Stimulated activated effector memory CD8-positive, alpha-beta T cell treated with anti-CD3 and anti-CD28 coated beads, Interleukin-12 subunit alpha, Interleukin-12 subunit beta, amount 100 ng/mL, for 72 hours (primary cell): Measurements from ENCODE around the gene MT1G.

Experiments
- ATAC-seq: fragments of 150-1000 bp; cut with Tn5 transposase; 2 replicates; pipeline ENCODE4 v1.10.0; 2021
- DNase-seq, 2 donors: peaks; one replicate each; pipeline ENCODE4 v3.0.0; 2021 to 2022; ENCODE audit warnings: low spot score in 2 of 2
- H3K27ac Mint-ChIP-seq: one replicate; pipeline ENCODE4 v1.8.0; 2022; ENCODE audit warnings: mild to moderate bottlenecking, mixed read lengths
- H3K36me3 Mint-ChIP-seq: one replicate; pipeline ENCODE4 v1.8.0; 2022; ENCODE audit warnings: mild to moderate bottlenecking, mixed read lengths
- H3K4me1 Mint-ChIP-seq: one replicate; pipeline ENCODE4 v1.8.0; 2022; ENCODE audit warnings: mixed read lengths
- H3K4me3 Mint-ChIP-seq: one replicate; pipeline ENCODE4 v1.8.0; 2022; ENCODE audit warnings: mild to moderate bottlenecking, mixed read lengths
- H3K9me3 Mint-ChIP-seq: one replicate; pipeline ENCODE4 v1.8.0; 2022; ENCODE audit warnings: mixed read lengths

MT1G gene

GRCh38 chr16:56637814-56638750 lies 29.8 kb downstream of the MT1G start, which contains the start of gene MT1A:
TSS of gene MT1A (plus strand) at chr16:56638666. CDS start at chr16:56638739, 73 bp downstream.
- peak within 1 kb of the TSS; percentile 57 for H3K4me3 Mint-ChIP-seq
- DNase-seq (no peak), ATAC-seq (peak; percentile 49)
- no peaks in the 10 kb centered on the region for H3K36me3 Mint-ChIP-seq
- H3K9me3 Mint-ChIP-seq, result no peaks in the 10 kb centered on the region
- no peak within 1 kb of the TSS for H3K27ac Mint-ChIP-seq
- peaks cover 30% of the 10 kb centered on the region for H3K4me1 Mint-ChIP-seq

DNA sequence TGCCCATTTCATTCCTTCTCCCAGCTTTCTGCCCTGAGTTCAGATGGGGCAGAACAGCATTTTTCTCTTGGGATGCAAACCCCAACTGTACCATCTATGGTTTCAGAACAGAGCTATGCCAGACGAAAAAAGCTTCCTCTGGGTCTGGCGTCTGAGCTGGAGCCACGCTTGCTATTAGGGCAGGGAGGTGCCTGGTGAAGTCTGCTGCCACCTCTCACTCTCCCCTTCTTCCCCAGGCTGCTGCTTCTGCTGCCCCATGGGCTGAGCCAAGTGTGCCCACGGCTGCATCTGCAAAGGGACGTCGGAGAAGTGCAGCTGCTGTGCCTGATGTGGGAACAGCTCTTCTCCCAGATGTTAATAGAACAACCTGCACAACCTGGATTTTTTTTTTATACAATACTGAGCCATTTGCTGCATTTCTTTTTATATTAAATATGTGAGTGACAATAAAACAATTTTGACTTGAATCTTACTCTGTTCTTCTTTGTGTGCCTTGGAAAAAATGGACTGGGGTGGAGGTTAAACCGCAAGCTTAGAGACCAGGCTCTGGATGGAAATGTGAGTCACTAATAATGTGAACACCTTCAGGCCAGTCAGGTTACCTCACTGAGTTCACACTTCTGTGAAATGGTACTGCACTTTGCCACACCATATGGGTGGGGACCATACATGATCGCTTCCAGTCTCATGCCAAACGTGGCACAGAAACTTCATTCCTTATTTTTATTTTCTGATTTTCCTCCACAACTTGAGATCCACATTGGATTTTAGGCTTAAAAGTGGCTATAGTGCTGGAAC lies 31.1 kb downstream of the MT1G start:
- Mint-ChIP-seq H3K9me3 (no peaks in the 10 kb centered on the region), H3K27ac (no peak overlapping the region), H3K4me3 (no peak overlapping the region), H3K4me1 (peaks cover 27% of the 10 kb centered on the region), H3K36me3 (no peaks in the 10 kb centered on the region)
- no peak for ATAC-seq
- no peak for DNase-seq

DNA sequence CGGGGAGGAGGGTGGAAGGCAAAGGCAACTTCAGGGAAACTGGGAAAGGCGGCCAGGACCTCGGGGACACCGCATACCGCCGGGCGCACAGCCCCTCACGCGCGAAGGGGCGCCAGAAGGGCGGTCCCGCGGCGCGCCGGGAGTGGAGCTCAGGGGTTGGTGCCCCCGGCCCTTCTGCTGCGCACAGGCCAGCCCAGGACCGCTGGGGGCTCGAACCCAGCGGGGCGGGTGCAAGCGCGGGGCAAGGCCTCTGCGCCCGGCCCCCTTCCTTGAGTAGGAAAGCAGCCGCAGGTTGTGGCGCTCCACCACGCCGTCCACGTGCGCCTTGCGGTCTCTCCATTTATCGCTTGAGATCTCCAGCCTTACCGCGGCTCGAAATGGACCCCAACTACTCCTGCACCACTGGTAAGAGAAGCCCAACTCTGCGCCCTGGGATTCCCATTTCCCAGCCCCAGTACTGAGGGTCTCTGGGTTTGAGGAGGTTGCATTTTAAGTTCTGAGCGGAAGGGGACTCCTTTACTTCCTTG lies 32.4 kb downstream of the MT1G start:
- Mint-ChIP-seq H3K36me3 (no peaks in the 10 kb centered on the region), H3K4me1 (peaks cover 30% of the 10 kb centered on the region), H3K9me3 (no peaks in the 10 kb centered on the region), H3K27ac (no peak overlapping the region), H3K4me3 (peak overlapping the region; percentile 68)
- no peak for DNase-seq
- no peak for ATAC-seq

DNA sequence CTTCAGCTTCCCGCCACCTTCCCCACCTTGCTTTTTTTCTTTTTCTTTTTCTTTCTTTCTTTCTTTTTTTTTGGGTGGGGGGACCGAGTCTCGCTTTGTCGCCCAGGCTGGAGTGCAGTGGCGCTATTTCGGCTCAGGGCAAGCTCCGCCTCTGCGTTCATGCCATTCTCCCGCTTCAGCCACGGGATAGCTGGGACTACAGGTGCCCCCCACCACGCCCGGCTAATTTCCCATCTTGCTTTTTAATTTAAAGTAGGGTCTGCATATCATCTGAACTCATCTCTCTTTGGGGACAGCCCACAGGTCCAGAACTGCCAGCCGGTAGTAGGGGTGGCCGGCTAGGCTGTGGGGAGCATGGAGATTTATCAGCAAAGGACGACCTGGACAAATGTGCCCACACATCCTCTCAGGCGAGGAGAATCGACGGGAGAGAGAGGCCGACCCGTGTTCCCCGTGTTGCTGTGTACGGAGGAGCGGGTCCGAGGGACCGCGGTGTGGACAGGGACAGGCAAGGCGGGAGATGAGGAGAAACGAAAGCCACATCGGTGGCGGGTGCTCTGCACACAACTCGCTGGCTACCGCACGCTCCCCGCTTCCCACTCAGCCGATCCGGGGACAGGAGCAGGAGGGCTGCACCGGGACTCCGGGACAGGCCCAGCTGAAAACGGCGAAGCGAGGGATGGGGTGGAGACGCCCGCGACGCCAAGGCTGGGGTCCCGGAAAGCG lies 33.0 kb downstream of the MT1G start:
- H3K36me3 Mint-ChIP-seq, result no peaks in the 10 kb centered on the region
- peak overlapping the region; percentile 68 for H3K4me3 Mint-ChIP-seq
- no peak for ATAC-seq
- H3K9me3 Mint-ChIP-seq, result no peaks in the 10 kb centered on the region
- H3K27ac Mint-ChIP-seq, result no peak overlapping the region
- no peak for DNase-seq
- H3K4me1 Mint-ChIP-seq, result peaks cover 30% of the 10 kb centered on the region

GRCh38 chr16:56633535-56633934 lies 34.3 kb downstream of the MT1G start:
- Mint-ChIP-seq H3K9me3 (no peaks in the 10 kb centered on the region), H3K4me3 (no peak overlapping the region), H3K36me3 (no peaks in the 10 kb centered on the region), H3K4me1 (peaks cover 30% of the 10 kb centered on the region), H3K27ac (no peak overlapping the region)
- ATAC-seq, result no peak
- DNase-seq, result no peak

DNA sequence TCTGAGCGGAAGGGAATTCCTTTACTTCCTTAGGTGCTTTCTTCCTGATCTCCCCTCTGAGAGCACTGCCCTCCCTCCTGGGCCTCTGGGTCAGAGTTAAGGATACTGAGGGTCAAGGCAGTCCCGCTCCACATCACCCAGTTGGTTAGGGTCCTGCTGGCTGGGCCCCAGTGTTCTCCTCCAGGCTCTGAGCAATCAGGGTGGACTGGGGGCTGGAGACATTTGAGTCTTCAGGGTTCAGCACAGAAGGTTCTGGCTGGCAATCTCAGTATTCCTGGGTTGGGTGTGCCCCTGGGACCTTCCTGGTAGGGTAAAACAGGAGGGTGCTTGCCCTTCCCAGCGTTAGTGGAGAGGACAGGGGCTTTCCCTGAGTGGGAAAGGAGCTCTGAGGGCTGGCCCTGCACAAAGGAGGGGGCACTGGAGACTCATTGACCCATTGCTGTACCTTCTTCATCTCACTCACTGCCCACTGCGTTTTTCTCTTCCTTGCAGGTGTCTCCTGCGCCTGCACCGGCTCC lies 35.0 kb downstream of the MT1G start:
- Mint-ChIP-seq H3K4me1 (peaks cover 27% of the 10 kb centered on the region), H3K9me3 (no peaks in the 10 kb centered on the region), H3K36me3 (no peaks in the 10 kb centered on the region), H3K27ac (no peak overlapping the region), H3K4me3 (peak overlapping the region; percentile 60)
- ATAC-seq, result no peak
- no peak for DNase-seq

GRCh38 chr16:56632156-56632847 lies 35.6 kb downstream of the MT1G start, which contains the start of gene MT1M:
TSS of gene MT1M (plus strand) at chr16:56632659. CDS start at chr16:56632732, 73 bp downstream.
- DNase-seq (no peak), ATAC-seq (peak; percentile 42)
- peak within 1 kb of the TSS; percentile 60 for H3K4me3 Mint-ChIP-seq
- no peaks in the 10 kb centered on the region for H3K9me3 Mint-ChIP-seq
- peaks cover 23% of the 10 kb centered on the region for H3K4me1 Mint-ChIP-seq
- no peaks in the 10 kb centered on the region for H3K36me3 Mint-ChIP-seq
- H3K27ac Mint-ChIP-seq, result no peak within 1 kb of the TSS

DNA sequence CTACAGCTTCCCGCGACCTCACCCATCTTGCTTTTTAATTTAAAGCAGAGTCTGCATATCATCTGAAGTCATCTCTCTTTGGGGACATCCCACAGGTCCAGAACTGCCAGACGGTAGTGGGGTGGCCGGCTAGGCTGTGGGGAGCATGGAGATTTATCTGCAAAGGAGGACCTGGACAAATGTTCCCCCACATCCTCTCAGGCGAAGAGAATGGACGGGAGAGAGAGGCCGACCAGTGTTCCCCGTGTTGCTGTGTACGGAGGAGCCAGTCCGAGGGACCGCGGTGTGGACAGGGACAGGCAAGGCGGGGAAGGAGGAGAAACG lies 36.1 kb downstream of the MT1G start:
- Mint-ChIP-seq H3K4me1 (peaks cover 22% of the 10 kb centered on the region), H3K9me3 (no peaks in the 10 kb centered on the region), H3K27ac (no peak overlapping the region), H3K36me3 (no peaks in the 10 kb centered on the region), H3K4me3 (peak overlapping the region; percentile 60)
- ATAC-seq (no peak), DNase-seq (no peak)

DNA sequence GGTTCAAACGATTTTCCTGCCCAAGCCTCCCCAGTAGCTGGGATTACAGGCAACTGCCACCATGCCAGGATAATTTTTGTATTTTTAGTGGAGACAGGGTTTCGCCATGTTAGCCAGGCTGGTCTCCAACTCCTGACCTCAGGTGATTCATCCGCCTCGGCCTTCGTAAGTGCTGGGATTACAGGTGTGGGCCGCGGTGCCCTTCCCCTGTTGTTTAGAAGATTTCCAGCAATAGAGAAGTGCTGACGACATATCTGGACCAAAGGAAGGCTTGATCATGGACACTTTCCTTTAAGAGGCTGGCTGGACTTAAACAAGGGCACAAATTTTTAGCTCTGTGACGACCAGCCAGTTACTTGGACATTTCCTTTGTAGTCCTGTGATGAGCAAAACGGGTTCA lies 36.7 kb downstream of the MT1G start:
- no peak overlapping the region for H3K4me3 Mint-ChIP-seq
- ATAC-seq (no peak), DNase-seq (no peak)
- no peaks in the 10 kb centered on the region for H3K9me3 Mint-ChIP-seq
- no peak overlapping the region for H3K27ac Mint-ChIP-seq
- peaks cover 17% of the 10 kb centered on the region for H3K4me1 Mint-ChIP-seq
- H3K36me3 Mint-ChIP-seq, result no peaks in the 10 kb centered on the region

DNA sequence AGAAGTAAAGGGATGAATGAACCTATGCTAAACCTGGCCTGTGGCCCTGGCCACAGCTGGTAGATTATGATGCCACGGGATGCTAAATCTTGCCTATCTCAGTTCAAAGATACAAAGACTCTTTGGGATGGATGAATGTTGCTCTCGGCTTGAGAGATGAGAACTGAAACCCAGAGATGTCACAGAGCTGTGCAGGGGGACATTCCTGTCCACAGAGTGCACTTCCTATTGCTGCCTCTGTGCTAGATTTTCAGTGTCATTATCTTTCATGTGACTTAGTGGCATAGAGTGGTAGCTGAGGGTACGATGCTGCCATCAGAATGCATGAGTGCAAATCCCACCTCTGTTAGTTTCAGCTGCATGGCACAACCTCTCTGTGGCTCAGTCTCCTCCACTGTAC lies 37.7 kb downstream of the MT1G start:
- ATAC-seq, result peak; percentile 63
- no peak overlapping the region for H3K27ac Mint-ChIP-seq
- peaks cover 22% of the 10 kb centered on the region for H3K4me1 Mint-ChIP-seq
- DNase-seq, result no peak
- no peaks in the 10 kb centered on the region for H3K36me3 Mint-ChIP-seq
- H3K4me3 Mint-ChIP-seq, result no peak overlapping the region
- H3K9me3 Mint-ChIP-seq, result no peaks in the 10 kb centered on the region

DNA sequence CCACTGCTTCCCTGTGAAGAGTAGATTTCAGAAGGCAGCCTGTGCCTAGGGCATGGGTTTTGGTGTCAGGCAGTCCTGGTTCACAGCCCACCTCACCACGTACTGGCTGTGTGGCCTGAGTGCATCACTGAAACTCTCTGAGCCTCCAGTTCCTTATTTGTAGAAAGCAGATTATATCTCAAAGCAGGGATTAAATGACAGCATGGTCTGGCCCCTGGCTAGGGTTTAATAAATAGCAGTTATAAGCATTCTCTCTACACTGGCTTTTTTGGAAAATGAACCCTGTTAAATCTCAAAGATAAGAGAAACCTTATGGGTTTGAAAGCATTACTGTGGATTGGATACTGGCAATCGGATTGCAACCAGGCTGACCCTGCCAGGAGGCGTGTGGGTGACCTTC lies 38.3 kb downstream of the MT1G start:
- H3K27ac Mint-ChIP-seq, result no peak overlapping the region
- no peak for DNase-seq
- no peak for ATAC-seq

DNA sequence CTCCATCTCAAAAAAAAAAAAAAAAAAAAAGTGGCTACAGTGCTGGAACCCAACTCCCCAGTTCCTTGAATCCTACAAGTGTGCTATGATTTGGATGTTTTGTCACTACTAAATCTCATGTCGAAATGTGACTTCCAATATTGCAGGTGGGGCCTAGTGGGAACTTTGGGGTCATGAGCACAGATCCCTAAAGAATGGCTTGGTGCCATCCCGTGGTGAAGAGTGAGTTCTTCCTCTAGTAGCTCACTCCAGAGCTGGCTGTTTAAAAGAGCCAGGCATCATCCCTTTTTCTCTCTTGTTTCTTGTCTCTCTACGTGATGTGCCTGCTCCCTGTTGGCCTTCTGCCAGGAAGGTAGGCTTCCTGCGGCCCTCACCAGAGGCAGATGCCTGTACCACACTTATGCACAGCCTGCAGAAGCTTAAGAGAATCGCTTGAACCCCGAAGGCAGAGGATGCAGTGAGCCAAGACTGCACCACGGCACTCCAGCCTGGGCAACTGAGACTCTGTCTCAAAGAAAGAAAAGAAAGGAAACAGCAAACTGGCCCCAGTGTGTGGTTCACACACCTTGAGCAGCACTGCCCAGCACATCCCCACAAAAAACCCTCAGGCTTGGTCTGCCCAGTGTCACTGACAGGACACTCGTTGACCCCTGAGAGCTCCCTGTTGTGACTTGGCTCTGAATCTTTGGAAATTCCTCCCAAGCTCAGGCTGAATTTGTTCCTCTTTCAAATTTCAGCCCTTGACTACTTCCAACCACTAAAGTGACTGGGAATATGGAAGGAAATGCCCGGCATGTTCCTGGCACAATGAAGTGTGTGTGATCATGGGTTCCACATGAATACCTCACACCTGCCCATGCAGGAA lies 39.1 kb downstream of the MT1G start:
- H3K36me3 Mint-ChIP-seq, result no peaks in the 10 kb centered on the region
- no peaks in the 10 kb centered on the region for H3K9me3 Mint-ChIP-seq
- H3K4me1 Mint-ChIP-seq, result peaks cover 20% of the 10 kb centered on the region
- ATAC-seq (no peak), DNase-seq (no peak)
- H3K27ac Mint-ChIP-seq, result no peak overlapping the region
- H3K4me3 Mint-ChIP-seq, result no peak overlapping the region

More for the DNA sequence above, 38.3 kb downstream of the MT1G start:
- Mint-ChIP-seq H3K4me3 (no peak overlapping the region), H3K4me1 (peaks cover 20% of the 10 kb centered on the region), H3K9me3 (no peaks in the 10 kb centered on the region), H3K36me3 (no peaks in the 10 kb centered on the region)

DNA sequence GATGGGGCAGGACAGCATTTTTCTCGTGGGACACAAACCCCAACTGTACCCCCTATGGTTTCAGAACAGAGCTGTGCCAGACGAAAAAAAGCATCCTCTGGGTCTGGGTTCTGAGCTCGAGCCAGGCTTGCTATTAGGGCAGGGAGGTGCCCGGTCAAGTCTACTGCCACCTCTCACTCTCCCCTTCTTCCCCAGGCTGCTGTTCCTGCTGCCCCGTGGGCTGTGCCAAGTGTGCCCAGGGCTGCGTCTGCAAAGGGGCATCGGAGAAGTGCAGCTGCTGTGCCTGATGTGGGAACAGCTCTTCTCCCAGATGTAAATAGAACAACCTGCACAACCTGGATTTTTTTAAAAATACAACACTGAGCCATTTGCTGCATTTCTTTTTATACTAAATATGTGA lies 41.2 kb downstream of the MT1G start:
- H3K4me3 Mint-ChIP-seq, result peak overlapping the region; percentile 81

More for the DNA sequence above, 41.2 kb downstream of the MT1G start:
- ATAC-seq (no peak), DNase-seq (no peak)
- peaks cover 16% of the 10 kb centered on the region for H3K4me1 Mint-ChIP-seq
- H3K27ac Mint-ChIP-seq, result no peak overlapping the region
- no peaks in the 10 kb centered on the region for H3K9me3 Mint-ChIP-seq
- no peaks in the 10 kb centered on the region for H3K36me3 Mint-ChIP-seq
